ENCODE data around the gene RNASE12.
"Not testable (repeated sequence)": the region's sequence is repeated elsewhere in the genome, so short reads cannot be mapped to it uniquely, and the experiment has no call there.

DNA sequence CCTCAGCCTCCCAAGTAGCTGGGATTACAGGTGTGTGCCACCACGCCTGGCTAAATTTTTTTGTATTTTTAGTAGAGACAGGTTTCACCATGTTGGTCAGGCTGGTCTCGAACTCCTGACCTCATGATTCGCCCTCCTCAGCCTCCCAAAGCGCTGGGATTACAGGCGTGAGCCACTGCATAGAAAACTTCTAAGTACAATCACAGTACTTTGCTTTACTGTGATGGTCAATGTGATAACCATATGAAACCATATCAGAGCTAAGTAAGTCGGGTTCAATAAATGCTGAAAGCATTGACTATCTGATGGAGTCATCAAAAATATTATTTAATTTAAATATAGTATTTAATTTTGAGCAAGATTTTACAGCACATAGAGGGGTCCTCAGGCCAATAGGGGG lies 28.5 kb upstream of the RNASE12 start:
- not testable (repeated sequence) for TF ChIP-seq CTCF (conservative IDR thresholded peaks at IDR 0.05); ZFX (IDR thresholded peaks at IDR 0.05)
